OCI-LY7 (cell line): ENCODE data around the gene DLGAP3. TPM values are rescaled to one million over a fixed set of nuclear protein-coding genes. Genes with fewer than 3 reads are reported as not detected.

ENCODE experiments used
- BruUV-seq: library from RNA; stranded (reverse); fragments of 400-500 nt; replicated peaks from 2 replicates; lab custom pipeline; 2021; lab: Mats Ljungman, UMichigan
- CTCF ChIA-PET: fragments of 300-600 bp; sonication (Branson Sonifier 250); formaldehyde crosslinking; loops from one replicate; lab custom pipeline; 2022; ENCODE audit warnings: antibody characterized with exemption; ENCODE audit not compliant: unreplicated experiment; lab: Charles Lee
- POLR2A ChIA-PET: fragments of 300-600 bp; sonication (Branson Sonifier 250); formaldehyde crosslinking; loops from one replicate; lab custom pipeline; 2022; ENCODE audit warnings: antibody characterized with exemption; lab: Charles Lee
- DNase-seq: peaks from one replicate; pipeline ENCODE4 v3.0.0-alpha.2; 2015; ENCODE audit warnings: low spot score
- H2AFZ ChIP-seq: fragments of 200-600 bp; sonication (generic), shearing (Covaris generic); 2 replicates; pipeline ENCODE4 v1.6.1; 2014; ENCODE audit warnings: mild to moderate bottlenecking, antibody characterized with exemption, low read length, moderate library complexity
- H3K27ac ChIP-seq: fragments of 200-600 bp; sonication (generic); 2 replicates; pipeline ENCODE4 v1.5.1; 2014; ENCODE audit warnings: mixed run types, low read depth, mild to moderate bottlenecking, moderate library complexity, low read length, inconsistent platforms; ENCODE audit not compliant: poor library complexity, severe bottlenecking
- H3K36me3 ChIP-seq: fragments of 200-600 bp; sonication (generic); 2 replicates; pipeline ENCODE4 v1.6.1; 2014; ENCODE audit warnings: mild to moderate bottlenecking, antibody characterized with exemption, low read length, moderate library complexity, mixed read lengths; ENCODE audit not compliant: insufficient read depth
- H3K4me1 ChIP-seq: fragments of 200-600 bp; sonication (generic); 2 replicates; pipeline ENCODE4 v1.5.1; 2014; ENCODE audit warnings: mild to moderate bottlenecking, low read length; ENCODE audit not compliant: insufficient read depth, poor library complexity, severe bottlenecking
- H3K4me2 ChIP-seq: fragments of 200-600 bp; sonication (generic); 2 replicates; pipeline ENCODE4 v1.6.1; 2014; ENCODE audit warnings: mild to moderate bottlenecking, low read length
- H3K4me3 ChIP-seq: fragments of 200-600 bp; sonication (generic); 2 replicates; pipeline ENCODE4 v1.5.1; 2014; ENCODE audit warnings: mild to moderate bottlenecking, low read depth, low read length; ENCODE audit not compliant: poor library complexity, severe bottlenecking
- H3K79me2 ChIP-seq: fragments of 200-600 bp; sonication (generic); 2 replicates; pipeline ENCODE4 v1.6.1; 2016; ENCODE audit warnings: low read depth, mild to moderate bottlenecking, low read length, moderate library complexity, mixed read lengths; ENCODE audit not compliant: insufficient read depth
- H3K9me2 ChIP-seq: fragments of 200-600 bp; sonication (generic); 2 replicates; pipeline ENCODE4 v1.6.1; 2016; ENCODE audit warnings: mild to moderate bottlenecking, low read length, mixed read lengths; ENCODE audit not compliant: insufficient read depth
- H3K9me3 ChIP-seq: fragments of 200-600 bp; sonication (generic); 2 replicates; pipeline ENCODE4 v1.6.1; 2014; ENCODE audit warnings: mild to moderate bottlenecking, mixed run types, low read length, mixed read lengths
- H4K20me1 ChIP-seq: fragments of 200-600 bp; sonication (generic); 2 replicates; pipeline ENCODE4 v1.6.1; 2014; ENCODE audit warnings: mild to moderate bottlenecking, antibody characterized with exemption, low read length, moderate library complexity, mixed read lengths; ENCODE audit not compliant: insufficient read depth
- EZH2phosphoT487 ChIP-seq: fragments of 200-600 bp; sonication (generic); IDR thresholded peaks from 2 replicates; pipeline ENCODE4 v1.6.1; 2018; ENCODE audit warnings: low read depth, borderline replicate concordance, mild to moderate bottlenecking, mixed run types, antibody characterized with exemption, low read length, moderate library complexity, mixed read lengths
- intact Hi-C: fragments of 100-400 bp; cut with micrococcal nuclease; formaldehyde crosslinking; loops from one replicate; pipeline ENCODE4 v1.10.0; 2022; ENCODE audit not compliant: unreplicated experiment
- total RNA-seq, 2 experiments: library from RNA; depleted of rRNA in 1 of 2; stranded (reverse); fragments of >200 nt in 1 of 2; shearing (Covaris generic) in 1 of 2; gene quantifications; 2 replicates each; pipeline ENCODE4 v1.2.3, GENCODE V29; 2014 to 2022
- TF ChIP-seq, protein P1 (sequence below): fragments of 200-600 bp; sonication (generic); conservative IDR thresholded peaks from 2 replicates; pipeline ENCODE4 v1.5.1; 2014; ENCODE audit warnings: mild to moderate bottlenecking, antibody characterized with exemption, low read length, moderate library complexity, mixed read lengths

The DLGAP3 gene
- total RNA-seq, 2 experiments from 2014 or later: 0.44 to 0.47 TPM

DNA sequence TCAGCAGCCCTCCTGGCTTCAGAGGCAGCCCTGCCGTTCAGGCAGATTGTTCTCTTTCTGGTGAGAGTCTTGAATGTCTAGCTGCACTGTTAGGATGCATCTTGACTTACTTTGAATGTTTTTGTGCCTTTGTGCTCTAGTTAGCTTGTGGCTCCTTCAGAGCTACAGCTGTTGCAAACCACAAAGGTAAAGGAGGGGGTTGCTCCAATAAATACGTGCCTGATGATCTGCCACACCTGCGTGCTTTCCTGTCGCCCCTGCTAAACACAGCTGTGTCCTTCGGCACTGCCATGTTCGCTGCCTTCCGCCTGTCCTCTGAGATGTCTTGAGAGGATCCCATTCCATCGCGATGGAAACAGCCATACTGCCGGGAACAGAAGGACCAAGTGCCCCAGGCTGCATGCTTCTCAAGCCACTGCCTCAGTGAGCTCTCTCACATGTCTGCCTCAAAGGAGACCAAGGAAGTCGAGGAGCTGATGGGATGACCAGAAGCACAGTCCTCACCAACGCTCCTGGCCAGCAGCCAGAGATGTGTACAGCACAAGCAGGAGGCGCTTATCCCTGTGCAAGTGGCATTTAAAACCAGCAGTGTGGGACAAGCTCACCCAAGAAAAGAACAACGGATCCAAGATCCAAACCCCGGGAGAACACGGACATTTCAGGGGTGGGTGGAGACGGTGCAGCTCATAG, 57.9 kb downstream of the DLGAP3 start:
- H3K9me3 ChIP-seq: no peaks in the 10 kb centered on the region
- H3K9me2 ChIP-seq: no peaks in the 10 kb centered on the region
- intact Hi-C loops: no loop called here
- H3K4me2 ChIP-seq: no peak overlapping the region
- no peaks in the 10 kb centered on the region for H4K20me1 ChIP-seq
- no peaks in the 10 kb centered on the region for H3K4me1 ChIP-seq
- H3K36me3 ChIP-seq: no peaks in the 10 kb centered on the region
- H3K4me3 ChIP-seq: no peak overlapping the region
- POLR2A ChIA-PET: interaction anchor here (1.3 kb wide), 1 partner anchor 12 kb away, joined by 5 read pairs; the partner anchor contains the start of gene SMIM12
- H3K79me2 ChIP-seq: no peaks in the 10 kb centered on the region
- no peak for DNase-seq
- no peak overlapping the region for H2AFZ ChIP-seq
- BruUV-seq: no TSS peak
- no peak for TF ChIP-seq EZH2phosphoT487
- TF ChIP-seq, protein P1, sequence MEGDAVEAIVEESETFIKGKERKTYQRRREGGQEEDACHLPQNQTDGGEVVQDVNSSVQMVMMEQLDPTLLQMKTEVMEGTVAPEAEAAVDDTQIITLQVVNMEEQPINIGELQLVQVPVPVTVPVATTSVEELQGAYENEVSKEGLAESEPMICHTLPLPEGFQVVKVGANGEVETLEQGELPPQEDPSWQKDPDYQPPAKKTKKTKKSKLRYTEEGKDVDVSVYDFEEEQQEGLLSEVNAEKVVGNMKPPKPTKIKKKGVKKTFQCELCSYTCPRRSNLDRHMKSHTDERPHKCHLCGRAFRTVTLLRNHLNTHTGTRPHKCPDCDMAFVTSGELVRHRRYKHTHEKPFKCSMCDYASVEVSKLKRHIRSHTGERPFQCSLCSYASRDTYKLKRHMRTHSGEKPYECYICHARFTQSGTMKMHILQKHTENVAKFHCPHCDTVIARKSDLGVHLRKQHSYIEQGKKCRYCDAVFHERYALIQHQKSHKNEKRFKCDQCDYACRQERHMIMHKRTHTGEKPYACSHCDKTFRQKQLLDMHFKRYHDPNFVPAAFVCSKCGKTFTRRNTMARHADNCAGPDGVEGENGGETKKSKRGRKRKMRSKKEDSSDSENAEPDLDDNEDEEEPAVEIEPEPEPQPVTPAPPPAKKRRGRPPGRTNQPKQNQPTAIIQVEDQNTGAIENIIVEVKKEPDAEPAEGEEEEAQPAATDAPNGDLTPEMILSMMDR: no peak
- no peak overlapping the region for H3K27ac ChIP-seq
- CTCF ChIA-PET: no interaction called here

DNA sequence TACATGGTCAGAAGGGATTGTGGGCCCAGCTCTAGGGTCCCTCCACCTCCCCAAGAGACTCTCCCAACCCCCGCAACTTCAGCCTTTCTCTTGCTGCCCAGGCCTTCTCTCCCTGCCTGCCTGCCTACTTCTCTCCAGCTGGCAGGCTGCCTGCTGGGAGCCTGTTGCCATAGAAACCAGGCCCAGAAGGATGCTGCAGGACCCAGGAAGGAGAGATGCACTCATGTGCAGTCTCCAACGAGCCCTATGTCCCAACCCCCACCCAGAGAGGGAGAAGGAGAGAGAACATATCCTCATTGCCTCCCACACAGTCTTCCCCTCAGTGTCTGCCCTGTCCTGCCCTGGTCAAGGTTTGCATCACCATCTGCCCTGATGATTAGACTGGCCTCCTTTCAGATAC, 59.1 kb downstream of the DLGAP3 start:
- Histone ChIP-seq H3K4me2 (no peak overlapping the region), H3K79me2 (no peaks in the 10 kb centered on the region), H3K4me3 (no peak overlapping the region), H4K20me1 (no peaks in the 10 kb centered on the region), H3K36me3 (no peaks in the 10 kb centered on the region), H2AFZ (no peak overlapping the region), H3K9me2 (no peaks in the 10 kb centered on the region), H3K9me3 (no peaks in the 10 kb centered on the region), H3K27ac (no peak overlapping the region), H3K4me1 (no peaks in the 10 kb centered on the region)
- CTCF ChIA-PET: no interaction called here
- no peak for DNase-seq
- intact Hi-C loops: no loop called here
- POLR2A ChIA-PET: interaction anchor here (0.6 kb wide), 1 partner anchor 132 kb away, joined by 3 read pairs; no protein-coding TSS in a partner anchor
- no peak for TF ChIP-seq EZH2phosphoT487
- BruUV-seq: no TSS peak

DNA sequence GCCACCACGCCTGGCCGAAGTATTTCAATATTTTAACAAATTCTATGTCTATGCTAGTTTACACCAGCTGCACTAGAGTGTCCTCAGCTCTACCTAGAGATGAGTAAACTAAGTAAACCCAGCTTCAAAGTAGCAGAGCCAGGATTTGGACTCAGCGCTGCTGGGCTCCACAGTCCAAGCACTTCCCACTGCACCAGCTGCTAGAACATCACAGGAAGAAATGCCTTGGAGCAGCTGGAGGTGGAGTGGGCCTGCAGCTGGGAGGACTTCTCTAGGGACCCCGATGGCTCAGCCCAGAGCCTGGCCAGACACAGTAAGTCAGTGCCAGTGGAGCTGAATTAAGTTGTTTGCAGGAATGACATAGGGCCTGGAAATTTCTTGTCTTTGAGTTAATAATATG, 59.7 kb downstream of the DLGAP3 start:
- Histone ChIP-seq H3K27ac (no peak overlapping the region), H4K20me1 (no peaks in the 10 kb centered on the region), H3K9me2 (no peaks in the 10 kb centered on the region), H3K4me1 (no peaks in the 10 kb centered on the region), H3K79me2 (no peaks in the 10 kb centered on the region), H3K9me3 (no peaks in the 10 kb centered on the region), H3K36me3 (no peaks in the 10 kb centered on the region), H2AFZ (no peak overlapping the region), H3K4me3 (no peak overlapping the region), H3K4me2 (no peak overlapping the region)
- POLR2A ChIA-PET: interaction anchor here (0.6 kb wide), 1 partner anchor 133 kb away, joined by 3 read pairs; no protein-coding TSS in a partner anchor
- no TSS peak for BruUV-seq
- intact Hi-C loops: loop anchor here (10.0 kb wide), 1 partner anchor 395 kb away; the partner anchor contains the start of gene ZMYM4
- CTCF ChIA-PET: no interaction called here
- DNase-seq: no peak
- TF ChIP-seq, protein P1: no peak
- TF ChIP-seq EZH2phosphoT487: no peak
